Liver (tissue), 9 donors: ENCODE results near the gene INPP5B. TPM values are rescaled to one million over a fixed set of nuclear protein-coding genes. Genes with fewer than 3 reads are reported as not detected.

ENCODE experiments used
- DNase-seq: peaks from one replicate; pipeline ENCODE4 v3.0.0-alpha.2; 2017; ENCODE audit warnings: low spot score
- H3K27ac ChIP-seq, 2 donors: one replicate each; pipeline ENCODE4 v1.7.0; 2013; ENCODE audit warnings: inconsistent platforms in 2 of 2, low read length in 2 of 2, control low read depth in 1 of 2, low read depth in 1 of 2, mild to moderate bottlenecking in 1 of 2
- H3K27me3 ChIP-seq, 4 donors: one replicate each; pipeline versions ENCODE4 v1.6.1 to v1.7.0; 2013; ENCODE audit warnings: low read length in 3 of 4, inconsistent platforms in 1 of 4, mild to moderate bottlenecking in 1 of 4, moderate library complexity in 1 of 4; ENCODE audit not compliant: control insufficient read depth in 4 of 4, insufficient read depth in 4 of 4
- H3K36me3 ChIP-seq, 4 donors: one replicate each; pipeline versions ENCODE4 v1.6.1 to v1.7.0; 2013; ENCODE audit warnings: low read length in 3 of 4, mild to moderate bottlenecking in 3 of 4, low read depth in 1 of 4, moderate library complexity in 1 of 4; ENCODE audit not compliant: control insufficient read depth in 4 of 4, insufficient read depth in 3 of 4
- H3K4me1 ChIP-seq, 4 donors: one replicate each; pipeline versions ENCODE4 v1.6.1 to v1.7.0; 2013; ENCODE audit warnings: low read length in 3 of 4, mild to moderate bottlenecking in 3 of 4, moderate library complexity in 1 of 4; ENCODE audit not compliant: control insufficient read depth in 4 of 4, insufficient read depth in 4 of 4
- H3K4me3 ChIP-seq, 3 donors: one replicate each; pipeline versions ENCODE4 v1.6.1 to v1.7.0; 2013; ENCODE audit warnings: low read length in 3 of 3, control low read depth in 1 of 3, low read depth in 1 of 3, mild to moderate bottlenecking in 1 of 3
- H3K9ac ChIP-seq, 2 donors: one replicate each; pipeline ENCODE4 v1.7.0; 2013; ENCODE audit warnings: low read length in 2 of 2, mild to moderate bottlenecking in 2 of 2, moderate library complexity in 2 of 2, control low read depth in 1 of 2, low read depth in 1 of 2
- H3K9me3 ChIP-seq, 4 donors: one replicate each; pipeline versions ENCODE4 v1.6.1 to v1.7.0; 2013; ENCODE audit warnings: low read length in 3 of 4; ENCODE audit not compliant: control insufficient read depth in 4 of 4
- ATF3 ChIP-seq: IDR thresholded peaks from 2 replicates; pipeline ENCODE4 v1.6.1; 2016; ENCODE audit warnings: antibody characterized with exemption
- CTCF ChIP-seq: fragments of 150-350 bp; IDR thresholded peaks from 2 replicates; pipeline ENCODE4 v1.5.1; 2017; ENCODE audit warnings: improper control_type of control experiment, low read depth, low read length; ENCODE audit not compliant: missing input control
- EGR1 ChIP-seq, 2 donors: IDR thresholded peaks; 2 replicates each; pipeline ENCODE4 v1.6.1; 2016 to 2018; ENCODE audit warnings: antibody characterized with exemption in 2 of 2, low read depth in 2 of 2
- FOXA2 ChIP-seq: IDR thresholded peaks from 2 replicates; pipeline ENCODE4 v1.6.1; 2016; ENCODE audit warnings: antibody characterized with exemption
- GABPA ChIP-seq, 2 donors: IDR thresholded peaks in 1 of 2; conservative IDR thresholded peaks in 1 of 2; 2 replicates each; pipeline ENCODE4 v1.6.1; 2016; ENCODE audit warnings: antibody characterized with exemption in 2 of 2, mild to moderate bottlenecking in 1 of 2, moderate library complexity in 1 of 2
- HNF4G ChIP-seq: IDR thresholded peaks from 2 replicates; pipeline ENCODE4 v1.6.1; 2016; ENCODE audit warnings: antibody characterized with exemption
- JUND ChIP-seq, 2 donors: IDR thresholded peaks; 2 replicates each; pipeline ENCODE4 v1.6.1; 2016; ENCODE audit warnings: antibody characterized with exemption in 2 of 2
- MAX ChIP-seq: IDR thresholded peaks from 2 replicates; pipeline ENCODE4 v1.6.1; 2016; ENCODE audit warnings: antibody characterized with exemption
- NR2F2 ChIP-seq: IDR thresholded peaks from 2 replicates; pipeline ENCODE4 v1.6.1; 2016; ENCODE audit warnings: antibody characterized with exemption
- RAD21 ChIP-seq, 2 donors: IDR thresholded peaks; 2 replicates each; pipeline ENCODE4 v1.6.1; 2016; ENCODE audit warnings: antibody characterized with exemption in 2 of 2, mild to moderate bottlenecking in 2 of 2
- REST ChIP-seq: IDR thresholded peaks from 2 replicates; pipeline ENCODE4 v1.6.1; 2016; ENCODE audit warnings: antibody characterized with exemption, mild to moderate bottlenecking
- RXRA ChIP-seq, 2 donors: IDR thresholded peaks; 2 replicates each; pipeline ENCODE4 v1.6.1; 2017 to 2018; ENCODE audit warnings: antibody characterized with exemption in 2 of 2, mild to moderate bottlenecking in 1 of 2
- SP1 ChIP-seq: IDR thresholded peaks from 2 replicates; pipeline ENCODE4 v1.6.1; 2018; ENCODE audit warnings: antibody characterized with exemption, mild to moderate bottlenecking
- TAF1 ChIP-seq: conservative IDR thresholded peaks from 2 replicates; pipeline ENCODE4 v1.6.1; 2016; ENCODE audit warnings: antibody characterized with exemption, mild to moderate bottlenecking
- YY1 ChIP-seq: IDR thresholded peaks from 2 replicates; pipeline ENCODE4 v1.6.1; 2016; ENCODE audit warnings: antibody characterized with exemption, mild to moderate bottlenecking
- ZBTB33 ChIP-seq: IDR thresholded peaks from 2 replicates; pipeline ENCODE4 v1.6.1; 2016; ENCODE audit warnings: antibody characterized with exemption
- WGBS: extraction: QIAGEN DNeasy Blood & Tissue Kit; methylation state at CpG from one replicate; pipeline ENCODE4 v1.1.7; 2013; 5-methylcytosine and 5-hydroxymethylcytosine counted together
- polyA plus RNA-seq, 2 donors: library from polyadenylated mRNA; stranded (reverse) in 1 of 2; unstranded in 1 of 2; fragments of 200-250 nt in 1 of 2; fragments of >200 nt in 1 of 2; fragmentation: Nextera tagmentation in 1 of 2; extraction: Ambion mirVana in 1 of 2; gene quantifications; one replicate each; pipeline versions ENCODE4 v1.2.1 to v1.2.3, GENCODE V29; 2013 to 2015
- total RNA-seq, 2 donors: library from RNA; depleted of rRNA; stranded (reverse); fragments of >200 nt; gene quantifications; one replicate each; pipeline ENCODE4 v1.2.3, GENCODE V29; 2014
- donor health status: healthy.
- donor health status: healthy.
- donor health status: healthy.
- donor health status: healthy.
- donor health status: healthy.

The INPP5B gene
- total and polyA plus RNA-seq, 4 donors = 5.0 to 30.9 (median 13.6) TPM

- no peak for DNase-seq
- Histone ChIP-seq H3K9me3 (no peaks in the 10 kb centered on the region), H3K27ac (no peak overlapping the region), H3K27me3 (no peaks in the 10 kb centered on the region), H3K4me1 (no peaks in the 10 kb centered on the region), H3K36me3 (peaks cover 10 to 73% (median 51%) of the 10 kb centered on the region in 4 donors), H3K4me3 (no peak overlapping the region), H3K9ac (no peak overlapping the region)
- TF ChIP-seq NR2F2 (no peak), RXRA (IDR thresholded peaks at IDR 0.05) (no peak), YY1 (no peak), TAF1 (no peak), JUND (IDR thresholded peaks at IDR 0.05) (no peak), RAD21 (IDR thresholded peaks at IDR 0.05) (no peak), FOXA2 (no peak)
- 95% methylated on average over 2 of the region's 2 CpGs for WGBS
These were observed 78.4 kb downstream of the INPP5B start for GRCh38 chr1:37868466-37868865.

- no peaks in the 10 kb centered on the region for H3K4me1 ChIP-seq
- DNase-seq = no peak
- H3K4me3 ChIP-seq = no peak overlapping the region
- no peaks in the 10 kb centered on the region for H3K27me3 ChIP-seq
- H3K27ac ChIP-seq = no peak overlapping the region
- H3K9ac ChIP-seq = no peak overlapping the region
- whole genome bisulfite sequencing = 95% methylated on average over 6 of the region's 6 CpGs
- peaks cover 11 to 69% (median 46%) of the 10 kb centered on the region in 4 donors for H3K36me3 ChIP-seq
- no peaks in the 10 kb centered on the region for H3K9me3 ChIP-seq
- TF ChIP-seq GABPA (IDR thresholded peaks at IDR 0.05 in 1 of 2, conservative IDR thresholded peaks at IDR 0.05 in 1 of 2) = no peak
- TF ChIP-seq TAF1 = no peak
- no peak for TF ChIP-seq ATF3
- no peak for TF ChIP-seq MAX
- no peak for TF ChIP-seq JUND (IDR thresholded peaks at IDR 0.05)
These were observed 79.1 kb downstream of the INPP5B start for GRCh38 chr1:37867784-37868183.

- peaks cover 8 to 68% (median 47%) of the 10 kb centered on the region in 4 donors for H3K36me3 ChIP-seq
- no peak for DNase-seq
- 96% methylated on average over 1 of the region's 1 CpG for WGBS
- H3K4me1 ChIP-seq = no peaks in the 10 kb centered on the region
- no peaks in the 10 kb centered on the region for H3K27me3 ChIP-seq
- H3K9ac ChIP-seq = no peak overlapping the region
- no peak overlapping the region for H3K4me3 ChIP-seq
- no peaks in the 10 kb centered on the region for H3K9me3 ChIP-seq
- H3K27ac ChIP-seq = no peak overlapping the region
- TF ChIP-seq REST (no peak), SP1 (no peak), FOXA2 (no peak), CTCF (no peak), ATF3 (no peak), GABPA (IDR thresholded peaks at IDR 0.05 in 1 of 2, conservative IDR thresholded peaks at IDR 0.05 in 1 of 2) (no peak), NR2F2 (no peak), HNF4G (no peak), ZBTB33 (no peak), MAX (no peak), EGR1 (IDR thresholded peaks at IDR 0.05; ENCODE audit: low read depth in 2 of 2) (no peak)
These were observed 80.4 kb downstream of the INPP5B start for GRCh38 chr1:37866491-37866890.
